Astrocyte (in vitro differentiated cells and primary cell): ENCODE measurements around the gene LIMK2. TPM values are rescaled to one million over a fixed set of nuclear protein-coding genes. Genes with fewer than 3 reads are reported as not detected.

Experiments
- DNase-seq: peaks from one replicate; pipeline ENCODE4 v3.0.0-alpha.2; 2010; ENCODE audit warnings: low read depth
- FAIRE-seq: peaks from 2 replicates; lab custom pipeline; 2011; peaks lifted over from hg19 to GRCh38; lab: Jason Lieb, UNC
- H2AFZ ChIP-seq: 2 replicates; pipeline ENCODE4 v1.6.0; 2012; ENCODE audit warnings: low read depth, low read length, inconsistent platforms
- H3K27ac ChIP-seq: 2 replicates; pipeline ENCODE4 v1.5.1; 2011; ENCODE audit warnings: low read depth, low read length, inconsistent platforms
- H3K27me3 ChIP-seq: 2 replicates; pipeline ENCODE4 v1.6.0; 2011; ENCODE audit warnings: low read length, inconsistent platforms; ENCODE audit not compliant: insufficient read depth
- H3K36me3 ChIP-seq: 2 replicates; pipeline ENCODE4 v1.5.1; 2011; ENCODE audit warnings: low read length, inconsistent platforms; ENCODE audit not compliant: insufficient read depth
- H3K4me1 ChIP-seq: 2 replicates; pipeline ENCODE4 v1.5.1; 2011; ENCODE audit warnings: low read length, inconsistent platforms; ENCODE audit not compliant: insufficient read depth
- H3K4me2 ChIP-seq: 2 replicates; pipeline ENCODE4 v1.6.0; 2012; ENCODE audit warnings: low read length, inconsistent platforms
- H3K4me3 ChIP-seq: 2 replicates; pipeline ENCODE4 v1.5.1; 2011; ENCODE audit warnings: low read depth, mild to moderate bottlenecking, low read length, inconsistent platforms; ENCODE audit not compliant: insufficient read depth
- H3K79me2 ChIP-seq: 2 replicates; pipeline ENCODE4 v1.6.0; 2012; ENCODE audit warnings: mild to moderate bottlenecking, low read length, inconsistent platforms; ENCODE audit not compliant: insufficient read depth
- H3K9ac ChIP-seq: 2 replicates; pipeline ENCODE4 v1.6.0; 2012; ENCODE audit warnings: mild to moderate bottlenecking, low read length, inconsistent platforms
- H3K9me3 ChIP-seq: 2 replicates; pipeline ENCODE4 v1.5.1; 2012; ENCODE audit warnings: low read depth, mild to moderate bottlenecking, low read length, inconsistent platforms; ENCODE audit not compliant: insufficient read depth
- H4K20me1 ChIP-seq: 2 replicates; pipeline ENCODE4 v1.6.0; 2012; ENCODE audit warnings: low read length, inconsistent platforms; ENCODE audit not compliant: insufficient read depth
- H3K27ac Mint-ChIP-seq: one replicate; pipeline ENCODE4 v1.8.0; 2021; ENCODE audit warnings: mild to moderate bottlenecking, mixed read lengths; ENCODE audit not compliant: unreplicated experiment
- H3K27me3 Mint-ChIP-seq: one replicate; pipeline ENCODE4 v1.8.0; 2021; ENCODE audit warnings: low read depth, mixed read lengths; ENCODE audit not compliant: unreplicated experiment
- H3K36me3 Mint-ChIP-seq: one replicate; pipeline ENCODE4 v1.8.0; 2021; ENCODE audit warnings: low read depth, mixed read lengths; ENCODE audit not compliant: unreplicated experiment
- H3K4me1 Mint-ChIP-seq: one replicate; pipeline ENCODE4 v1.8.0; 2021; ENCODE audit warnings: low read depth, mixed read lengths; ENCODE audit not compliant: unreplicated experiment
- H3K4me3 Mint-ChIP-seq: one replicate; pipeline ENCODE4 v1.8.0; 2021; ENCODE audit warnings: mild to moderate bottlenecking, moderate library complexity, mixed read lengths; ENCODE audit not compliant: unreplicated experiment
- H3K9me3 Mint-ChIP-seq: one replicate; pipeline ENCODE4 v1.8.0; 2021; ENCODE audit warnings: mild to moderate bottlenecking, mixed read lengths; ENCODE audit not compliant: unreplicated experiment
- CTCF ChIP-seq: IDR thresholded peaks from 2 replicates; pipeline ENCODE4 v1.5.1; 2011; ENCODE audit warnings: low read depth, mild to moderate bottlenecking, inconsistent platforms, low read length, moderate library complexity; ENCODE audit not compliant: insufficient read depth
- EZH2 ChIP-seq: IDR thresholded peaks from 2 replicates; pipeline ENCODE4 v1.6.1; 2012; ENCODE audit warnings: mild to moderate bottlenecking, low read length, inconsistent platforms; ENCODE audit not compliant: insufficient read depth
- total RNA-seq: library from RNA; stranded (reverse); gene quantifications from 2 replicates; pipeline ENCODE4 v1.2.1, GENCODE V29; 2021

The LIMK2 gene
- total RNA-seq, 1 donor from 2014 or later = 128 TPM

- Histone ChIP-seq H3K9ac (no peak overlapping the region), H3K36me3 (peaks cover 48% of the 10 kb centered on the region), H3K4me1 (no peaks in the 10 kb centered on the region), H3K27ac (no peak overlapping the region), H3K4me3 (no peak overlapping the region), H3K9me3 (no peaks in the 10 kb centered on the region), H3K79me2 (peaks cover 7% of the 10 kb centered on the region), H3K4me2 (no peak overlapping the region), H2AFZ (no peak overlapping the region), H4K20me1 (peaks cover 46% of the 10 kb centered on the region), H3K27me3 (no peaks in the 10 kb centered on the region)
- TF ChIP-seq CTCF (no peak), EZH2 (no peak)
- Mint-ChIP-seq H3K36me3 (peaks cover 59% of the 10 kb centered on the region), H3K9me3 (no peaks in the 10 kb centered on the region), H3K4me1 (no peaks in the 10 kb centered on the region), H3K27me3 (no peaks in the 10 kb centered on the region), H3K27ac (no peak overlapping the region), H3K4me3 (no peak overlapping the region)
- FAIRE-seq = no peak
- no peak for DNase-seq
Observed at GRCh38 chr22:31262312-31263133, 50.4 kb downstream of the LIMK2 start.

- Histone ChIP-seq H3K4me2 (no peak overlapping the region), H3K4me1 (no peaks in the 10 kb centered on the region), H3K27ac (no peak overlapping the region), H3K9me3 (no peaks in the 10 kb centered on the region), H4K20me1 (peaks cover 31% of the 10 kb centered on the region), H3K36me3 (peaks cover 45% of the 10 kb centered on the region), H3K4me3 (no peak overlapping the region), H2AFZ (no peak overlapping the region), H3K9ac (no peak overlapping the region), H3K79me2 (no peaks in the 10 kb centered on the region), H3K27me3 (no peaks in the 10 kb centered on the region)
- Mint-ChIP-seq H3K36me3 (peaks cover 64% of the 10 kb centered on the region), H3K9me3 (no peaks in the 10 kb centered on the region), H3K27ac (no peak overlapping the region), H3K4me3 (no peak overlapping the region), H3K27me3 (no peaks in the 10 kb centered on the region), H3K4me1 (peaks cover 2% of the 10 kb centered on the region)
- TF ChIP-seq EZH2 (no peak), CTCF (no peak)
- FAIRE-seq = no peak
- no peak for DNase-seq
Observed at GRCh38 chr22:31263896-31264640, 52.0 kb downstream of the LIMK2 start.
